ENCODE results near the gene AGAP3.

DNA sequence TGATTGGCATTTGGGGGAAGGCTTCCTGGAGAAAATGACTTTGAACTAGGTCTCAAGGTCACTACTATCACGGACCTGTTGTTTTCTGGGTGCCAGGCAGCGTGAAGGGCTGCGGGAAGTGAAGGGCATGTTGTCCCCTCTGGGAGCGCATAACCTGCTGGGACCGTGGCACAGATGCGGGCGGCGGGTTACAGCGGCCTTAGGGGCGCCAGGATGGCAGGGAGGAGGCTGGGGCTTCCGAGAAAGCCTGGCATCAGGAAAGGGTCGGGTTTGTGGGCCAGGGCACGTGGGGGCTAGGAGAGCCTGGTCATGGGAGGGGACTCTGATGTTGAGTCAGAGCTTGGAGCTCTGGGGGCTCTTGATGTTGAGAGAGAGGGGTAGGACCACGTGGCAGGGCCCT is 20.8 kb upstream of the AGAP3 start:
- TF ChIP-seq, protein P1, sequence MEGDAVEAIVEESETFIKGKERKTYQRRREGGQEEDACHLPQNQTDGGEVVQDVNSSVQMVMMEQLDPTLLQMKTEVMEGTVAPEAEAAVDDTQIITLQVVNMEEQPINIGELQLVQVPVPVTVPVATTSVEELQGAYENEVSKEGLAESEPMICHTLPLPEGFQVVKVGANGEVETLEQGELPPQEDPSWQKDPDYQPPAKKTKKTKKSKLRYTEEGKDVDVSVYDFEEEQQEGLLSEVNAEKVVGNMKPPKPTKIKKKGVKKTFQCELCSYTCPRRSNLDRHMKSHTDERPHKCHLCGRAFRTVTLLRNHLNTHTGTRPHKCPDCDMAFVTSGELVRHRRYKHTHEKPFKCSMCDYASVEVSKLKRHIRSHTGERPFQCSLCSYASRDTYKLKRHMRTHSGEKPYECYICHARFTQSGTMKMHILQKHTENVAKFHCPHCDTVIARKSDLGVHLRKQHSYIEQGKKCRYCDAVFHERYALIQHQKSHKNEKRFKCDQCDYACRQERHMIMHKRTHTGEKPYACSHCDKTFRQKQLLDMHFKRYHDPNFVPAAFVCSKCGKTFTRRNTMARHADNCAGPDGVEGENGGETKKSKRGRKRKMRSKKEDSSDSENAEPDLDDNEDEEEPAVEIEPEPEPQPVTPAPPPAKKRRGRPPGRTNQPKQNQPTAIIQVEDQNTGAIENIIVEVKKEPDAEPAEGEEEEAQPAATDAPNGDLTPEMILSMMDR (IDR thresholded peaks at IDR 0.05): no peak
- TF ChIP-seq POLR2A (IDR thresholded peaks at IDR 0.05) (no peak), EP300 (IDR thresholded peaks at IDR 0.05) (no peak)

Measured in ovary (tissue), 3 donors.